ENCODE measurements around the gene NXPH1. TPM values are rescaled to one million over a fixed set of nuclear protein-coding genes. Genes with fewer than 3 reads are reported as not detected.

The NXPH1 gene
- total and polyA plus RNA-seq, 10 donors = not detected

GRCh38 chr7:8753355-8753754, 319.9 kb downstream of the NXPH1 start:
- no peak overlapping the region for H3K4me3 ChIP-seq
- no peaks in the 10 kb centered on the region for H3K36me3 ChIP-seq
- H3K9me3 ChIP-seq = no peaks in the 10 kb centered on the region
- WGBS, 5 donors = 81 to 90% (median 86%) methylated on average over 3 of the region's 3 CpGs
- TF ChIP-seq CTCF (IDR thresholded peaks at IDR 0.05 in 8 of 11, conservative IDR thresholded peaks at IDR 0.05 in 3 of 11) = no peak
- no peak for TF ChIP-seq POLR2AphosphoS5 (IDR thresholded peaks at IDR 0.05)
- TF ChIP-seq POLR2A (IDR thresholded peaks at IDR 0.05) = no peak
- no peak overlapping the region for H3K27ac ChIP-seq
- no peak for DNase-seq
- intact Hi-C loops (cut with DNase I; ENCODE audit: low total_unique reads) = no loop called here
- H3K27me3 ChIP-seq (replicated peaks in 1 of 7) = no peaks in the 10 kb centered on the region
- no peaks in the 10 kb centered on the region for H3K4me1 ChIP-seq

GRCh38 chr7:8761731-8762130, 328.3 kb downstream of the NXPH1 start:
- no peaks in the 10 kb centered on the region for H3K36me3 ChIP-seq
- no peak overlapping the region for H3K4me3 ChIP-seq
- H3K27ac ChIP-seq = no peak overlapping the region
- H3K9me3 ChIP-seq = peaks cover 0 to 5% (median 0%) of the 10 kb centered on the region in 8 donors
- no peaks in the 10 kb centered on the region for H3K4me1 ChIP-seq
- intact Hi-C loops (cut with DNase I; ENCODE audit: low total_unique reads) = no loop called here
- DNase-seq = no peak
- 74 to 83% (median 76%) methylated on average over 1 of the region's 1 CpG for WGBS, 5 donors
- TF ChIP-seq CTCF (IDR thresholded peaks at IDR 0.05 in 8 of 11, conservative IDR thresholded peaks at IDR 0.05 in 3 of 11) (no peak), POLR2AphosphoS5 (IDR thresholded peaks at IDR 0.05) (no peak), POLR2A (IDR thresholded peaks at IDR 0.05) (no peak)
- no peaks in the 10 kb centered on the region for H3K27me3 ChIP-seq (replicated peaks in 1 of 7)

GRCh38 chr7:8762803-8763202, 329.4 kb downstream of the NXPH1 start:
- TF ChIP-seq POLR2AphosphoS5 (IDR thresholded peaks at IDR 0.05) = no peak
- TF ChIP-seq POLR2A (IDR thresholded peaks at IDR 0.05) = no peak
- TF ChIP-seq CTCF (IDR thresholded peaks at IDR 0.05 in 8 of 11, conservative IDR thresholded peaks at IDR 0.05 in 3 of 11) = no peak
- 72 to 79% (median 75%) methylated on average over 9 of the region's 9 CpGs for WGBS, 5 donors
- intact Hi-C loops (cut with DNase I; ENCODE audit: low total_unique reads) = no loop called here
- Histone ChIP-seq H3K9me3 (peaks cover 0 to 5% (median 0%) of the 10 kb centered on the region in 8 donors), H3K27me3 (replicated peaks in 1 of 7) (no peaks in the 10 kb centered on the region), H3K4me1 (no peaks in the 10 kb centered on the region), H3K4me3 (no peak overlapping the region), H3K27ac (no peak overlapping the region), H3K36me3 (no peaks in the 10 kb centered on the region)
- no peak for DNase-seq

- TF ChIP-seq POLR2A (IDR thresholded peaks at IDR 0.05) = no peak
- TF ChIP-seq CTCF (IDR thresholded peaks at IDR 0.05 in 8 of 11, conservative IDR thresholded peaks at IDR 0.05 in 3 of 11) = no peak
- no peak for TF ChIP-seq POLR2AphosphoS5 (IDR thresholded peaks at IDR 0.05)
- intact Hi-C loops (cut with DNase I; ENCODE audit: low total_unique reads) = no loop called here
These were observed 332.0 kb downstream of the NXPH1 start for GRCh38 chr7:8765374-8765773.

More at GRCh38 chr7:8765374-8765773, 332.0 kb downstream of the NXPH1 start:
- Histone ChIP-seq H3K27me3 (replicated peaks in 1 of 7) (no peaks in the 10 kb centered on the region), H3K27ac (no peak overlapping the region), H3K4me1 (no peaks in the 10 kb centered on the region), H3K4me3 (no peak overlapping the region), H3K9me3 (no peaks in the 10 kb centered on the region), H3K36me3 (no peaks in the 10 kb centered on the region)
- DNase-seq = no peak
- 64 to 73% (median 69%) methylated on average over 3 of the region's 3 CpGs for WGBS, 5 donors

All from spleen (tissue), 11 donors.